Activated CD4-positive, CD25-positive, alpha-beta regulatory T cell treated with anti-CD3 and anti-CD28 coated beads, Interleukin-2, amount 50 U/mL, for 72 hours (primary cell): ENCODE measurements around the gene FAM81B.

Source experiments
- DNase-seq: peaks from one replicate; pipeline ENCODE4 v3.0.0; 2021

Gene FAM81B

GRCh38 chr5:95406426-95407090 is 15.4 kb downstream of the FAM81B start:
- DNase-seq = no peak

- DNase-seq = no peak
Measured at GRCh38 chr5:95410279-95410678, 19.1 kb downstream of the FAM81B start.

- DNase-seq = no peak
Measured at GRCh38 chr5:95411474-95411873, 20.3 kb downstream of the FAM81B start.

- no peak for DNase-seq
Measured at GRCh38 chr5:95414451-95414850, 23.3 kb downstream of the FAM81B start.

GRCh38 chr5:95417971-95418370 is 26.8 kb downstream of the FAM81B start:
- DNase-seq = no peak

- DNase-seq = no peak
Measured at GRCh38 chr5:95422838-95423237, 31.7 kb downstream of the FAM81B start.

GRCh38 chr5:95424016-95424415 is 32.9 kb downstream of the FAM81B start:
- no peak for DNase-seq

- no peak for DNase-seq
Measured at GRCh38 chr5:95424526-95424925, 33.4 kb downstream of the FAM81B start.

- DNase-seq = no peak
Measured at GRCh38 chr5:95426227-95426626, 35.1 kb downstream of the FAM81B start.

GRCh38 chr5:95432779-95433178 is 41.6 kb downstream of the FAM81B start:
- DNase-seq = no peak

- no peak for DNase-seq
Measured at GRCh38 chr5:95439801-95440493, 48.8 kb downstream of the FAM81B start.

GRCh38 chr5:95440825-95441224 is 49.7 kb downstream of the FAM81B start:
- no peak for DNase-seq

GRCh38 chr5:95441636-95442035 is 50.5 kb downstream of the FAM81B start:
- DNase-seq = no peak

- no peak for DNase-seq
Measured at GRCh38 chr5:95445442-95445841, 54.3 kb downstream of the FAM81B start.

GRCh38 chr5:95445995-95446394 is 54.8 kb downstream of the FAM81B start:
- DNase-seq = no peak

- DNase-seq = no peak
Measured at GRCh38 chr5:95446560-95447221, 55.5 kb downstream of the FAM81B start.

GRCh38 chr5:95447961-95448360 is 56.8 kb downstream of the FAM81B start:
- DNase-seq = no peak

- no peak for DNase-seq
Measured at GRCh38 chr5:95448789-95449188, 57.6 kb downstream of the FAM81B start.

- DNase-seq = no peak
Measured at GRCh38 chr5:95449460-95449859, 58.3 kb downstream of the FAM81B start.

- no peak for DNase-seq
Measured at GRCh38 chr5:95454536-95454935, 63.4 kb downstream of the FAM81B start.

GRCh38 chr5:95460665-95461064 is 69.5 kb downstream of the FAM81B start:
- no peak for DNase-seq

GRCh38 chr5:95471487-95471886 is 80.3 kb downstream of the FAM81B start:
- DNase-seq = no peak

GRCh38 chr5:95471942-95472341 is 80.8 kb downstream of the FAM81B start:
- DNase-seq = no peak

GRCh38 chr5:95484421-95484820 is 93.3 kb downstream of the FAM81B start:
- DNase-seq = no peak
